Stimulated activated CD4-positive, alpha-beta T cell treated with anti-CD3 and anti-CD28 coated beads, Interleukin-12 subunit alpha, Interleukin-12 subunit beta, amount 100 ng/mL, for 48 hours (primary cell): ENCODE measurements around the gene KIRREL3.

Experiments
- DNase-seq, 3 donors: peaks; one replicate each; pipeline ENCODE4 v3.0.0-alpha.2; 2020; ENCODE audit warnings: low read depth in 2 of 3, low spot score in 1 of 3

KIRREL3 gene

DNA sequence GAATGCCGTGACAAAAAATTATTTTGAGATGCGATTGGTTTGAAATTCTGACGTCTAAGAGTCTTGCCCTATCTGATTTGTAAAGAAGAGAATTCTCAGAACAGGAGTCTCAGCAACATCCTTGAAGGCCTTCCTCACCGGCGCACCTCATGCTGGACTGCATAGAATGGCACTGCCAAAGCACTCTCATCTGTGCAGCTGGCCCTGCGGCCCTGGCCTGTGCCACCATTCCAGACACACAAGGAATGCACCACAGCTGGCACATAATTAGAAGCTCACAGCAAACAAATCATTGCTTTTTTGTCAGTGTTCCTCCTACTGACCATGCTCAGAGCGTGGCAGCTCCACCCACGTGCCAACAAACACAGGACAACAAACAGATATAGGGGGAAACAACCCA, 166.0 kb downstream of the KIRREL3 start:
- DNase-seq, result no peak

DNA sequence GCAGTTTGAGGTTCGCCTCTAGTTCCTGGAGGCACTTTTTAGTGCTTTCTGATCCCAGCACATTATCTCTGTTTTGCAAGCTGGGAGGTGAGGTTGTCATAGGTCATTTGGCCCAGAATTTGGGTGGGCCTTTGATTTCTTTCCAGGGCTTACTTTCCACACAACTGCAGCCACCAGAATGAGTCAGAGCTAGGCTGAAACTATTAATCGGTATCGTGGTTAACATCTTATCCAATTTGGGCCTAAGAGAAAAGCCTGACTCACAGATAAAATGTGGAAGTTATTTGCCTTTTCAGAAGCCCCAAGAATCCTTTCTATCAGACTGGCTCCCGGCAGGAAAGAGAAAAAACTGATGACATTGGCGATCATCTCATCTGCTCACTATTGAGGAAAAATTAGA, 166.4 kb downstream of the KIRREL3 start:
- no peak for DNase-seq

DNA sequence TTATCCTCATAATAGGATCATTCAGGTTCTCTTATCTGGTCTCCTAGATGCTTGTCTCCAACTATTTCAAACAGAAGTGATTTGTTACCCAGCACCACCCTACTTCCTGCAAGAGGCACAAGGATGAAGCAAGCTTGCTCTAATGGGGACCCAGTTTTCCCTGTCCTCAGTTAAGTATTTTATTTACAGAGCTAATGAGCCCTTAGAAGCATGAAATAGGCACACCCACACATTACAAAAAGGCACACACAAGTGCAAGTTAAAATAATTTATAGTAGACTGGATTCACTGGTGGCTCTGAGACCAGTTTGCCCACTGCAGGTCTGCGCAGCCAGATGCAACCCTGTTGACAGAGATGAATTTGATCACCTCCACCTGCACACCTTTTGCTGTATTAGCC, 167.5 kb downstream of the KIRREL3 start:
- no peak for DNase-seq

DNA sequence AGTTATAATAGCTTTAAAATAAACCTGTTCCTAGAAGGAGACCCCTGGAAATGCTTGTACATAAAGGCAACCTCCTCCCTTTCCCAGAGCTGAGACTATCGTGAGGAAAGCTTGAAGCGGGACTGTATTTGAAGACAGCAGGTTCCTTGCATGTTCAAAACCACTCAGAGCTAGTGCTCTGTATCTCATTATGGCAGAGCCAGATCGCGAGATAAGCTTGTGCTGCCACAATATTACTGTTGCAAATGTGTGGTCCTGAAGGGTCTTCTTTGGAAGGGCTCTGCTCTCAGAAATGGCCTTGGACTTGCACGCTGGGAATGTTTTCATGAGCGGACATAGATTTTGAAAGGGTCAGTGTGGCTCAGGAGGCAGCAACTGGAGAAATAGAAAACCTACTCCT, 168.2 kb downstream of the KIRREL3 start:
- no peak for DNase-seq

DNA sequence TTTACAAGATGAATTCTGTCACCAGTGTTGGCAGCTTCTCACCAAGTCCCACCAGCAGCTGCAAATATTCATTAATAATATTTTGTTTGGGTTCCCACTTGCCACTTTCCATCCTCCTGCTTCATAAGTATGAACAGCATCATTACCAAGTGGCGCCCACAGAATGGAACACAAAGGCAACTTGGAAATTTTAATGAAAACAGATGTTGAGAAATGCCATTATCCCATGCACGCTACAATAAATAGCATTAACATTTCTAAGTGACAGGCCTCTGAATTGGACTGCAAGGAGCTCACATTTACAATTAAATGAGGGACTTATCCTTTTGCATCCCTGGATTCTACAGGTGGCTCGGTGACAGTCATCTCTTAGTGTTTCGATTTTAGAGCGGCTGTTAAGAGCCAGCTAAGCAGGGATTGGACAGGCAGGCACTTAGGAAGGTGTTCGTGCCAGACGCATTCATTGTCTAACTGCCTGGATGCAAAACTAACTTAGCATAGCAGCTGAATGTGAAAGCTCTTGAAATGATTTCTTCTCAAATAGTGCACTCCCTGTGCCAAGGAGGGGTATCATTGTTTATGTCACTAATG, 170.3 kb downstream of the KIRREL3 start:
- no peak for DNase-seq

- no peak for DNase-seq
These were observed 170.9 kb downstream of the KIRREL3 start for GRCh38 chr11:126829716-126830115.

- DNase-seq, result no peak
These were observed 176.4 kb downstream of the KIRREL3 start for GRCh38 chr11:126824035-126824607.

DNA sequence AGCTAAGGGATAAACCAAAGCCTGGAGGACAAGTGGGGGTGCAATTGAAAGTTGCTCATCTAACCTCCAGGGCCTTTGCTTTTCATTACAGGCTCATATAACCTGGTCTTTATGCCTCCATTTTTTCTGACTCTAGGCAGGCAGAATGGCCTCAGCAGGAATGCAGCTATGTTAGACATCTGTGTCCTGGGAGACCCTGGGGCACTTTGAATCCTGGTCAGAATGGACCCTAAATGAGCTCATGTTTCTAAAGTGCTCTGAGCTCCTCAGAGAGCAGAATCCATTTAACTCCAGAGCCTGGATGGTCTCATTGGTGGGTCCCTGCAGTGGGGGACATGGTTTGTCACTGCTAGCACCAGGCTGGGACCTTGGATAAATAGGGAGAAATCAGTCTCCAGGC, 177.3 kb downstream of the KIRREL3 start:
- DNase-seq, result no peak

DNA sequence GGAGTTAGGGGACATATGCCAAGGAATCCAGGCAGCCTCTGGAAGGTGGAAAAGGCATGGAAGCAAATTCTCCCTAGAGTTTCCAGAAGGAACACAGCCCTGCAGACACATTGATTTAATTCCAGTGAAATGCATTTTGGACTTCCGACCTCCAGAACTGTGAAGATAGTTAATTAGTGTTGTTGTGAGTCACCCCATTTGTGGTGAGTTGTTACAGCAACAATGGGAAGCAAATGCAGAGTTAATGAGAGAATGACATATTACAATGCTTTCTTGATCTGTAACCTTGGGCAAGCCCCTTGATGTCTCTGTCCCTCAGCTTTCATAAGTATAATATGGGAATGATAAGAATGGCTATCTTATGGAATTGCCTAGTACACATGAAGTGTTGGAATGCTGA, 178.7 kb downstream of the KIRREL3 start:
- no peak for DNase-seq

DNA sequence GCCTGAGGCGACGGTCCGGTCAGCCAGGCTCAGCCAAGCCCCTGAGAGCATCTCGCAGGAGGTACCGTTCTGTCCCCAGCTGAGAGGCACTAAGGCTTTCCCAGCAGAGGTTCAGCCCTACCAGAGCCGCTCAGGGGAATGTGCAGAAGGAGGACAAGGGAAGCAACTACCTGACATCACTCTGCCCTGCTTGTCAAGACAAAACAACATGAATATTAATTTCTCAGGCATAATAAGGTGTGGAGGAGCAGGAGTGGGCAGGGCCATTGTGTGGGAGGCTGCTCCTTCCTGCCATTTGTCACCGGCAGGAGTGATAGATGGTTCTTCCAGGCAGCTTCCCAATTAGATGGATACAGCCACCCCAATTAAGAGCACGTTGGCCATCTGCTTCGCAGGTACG, 181.4 kb downstream of the KIRREL3 start:
- DNase-seq, result no peak

- no peak for DNase-seq
These were observed 182.8 kb downstream of the KIRREL3 start for GRCh38 chr11:126817523-126818450.

DNA sequence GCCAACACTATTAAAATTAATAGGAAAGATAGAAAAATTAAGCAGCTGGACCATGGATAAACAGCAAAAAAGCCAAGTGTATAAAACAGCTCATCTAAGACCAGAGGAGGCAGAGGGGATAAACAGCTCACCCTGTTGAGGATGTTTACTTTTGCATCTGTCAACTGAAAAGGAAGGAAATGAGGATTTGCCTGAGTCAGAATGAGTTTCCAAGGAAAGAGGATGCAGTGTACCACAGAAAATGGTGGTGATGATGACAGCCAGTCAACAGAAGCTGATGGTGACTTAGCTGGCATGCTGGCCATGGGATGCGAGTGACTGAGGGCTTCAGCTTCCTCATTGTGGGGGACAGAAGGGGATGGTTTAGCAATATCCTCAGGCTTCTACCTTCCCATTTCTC, 183.5 kb downstream of the KIRREL3 start:
- DNase-seq, result no peak

- no peak for DNase-seq
These were observed 183.9 kb downstream of the KIRREL3 start for GRCh38 chr11:126816645-126817044.

DNA sequence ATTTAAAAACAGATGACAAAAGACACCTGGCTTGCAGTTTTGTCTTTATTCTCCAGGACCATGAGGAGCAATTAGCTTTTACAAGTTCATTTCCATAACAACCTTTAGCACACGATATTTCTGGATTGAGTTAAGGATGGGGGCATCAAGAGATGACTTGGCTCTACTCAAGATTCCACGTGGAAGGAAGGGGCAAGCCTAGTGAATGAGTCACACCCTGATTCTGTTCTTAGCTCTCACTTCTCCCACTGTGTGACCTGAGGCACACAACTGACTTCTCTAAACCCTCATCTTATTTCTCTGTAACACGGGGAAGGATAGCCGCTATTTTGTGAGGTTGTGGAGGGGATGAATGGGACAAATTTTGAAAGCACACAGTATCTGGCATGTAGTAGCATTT, 185.5 kb downstream of the KIRREL3 start:
- no peak for DNase-seq

GRCh38 chr11:126810776-126811175, 189.8 kb downstream of the KIRREL3 start:
- no peak for DNase-seq

DNA sequence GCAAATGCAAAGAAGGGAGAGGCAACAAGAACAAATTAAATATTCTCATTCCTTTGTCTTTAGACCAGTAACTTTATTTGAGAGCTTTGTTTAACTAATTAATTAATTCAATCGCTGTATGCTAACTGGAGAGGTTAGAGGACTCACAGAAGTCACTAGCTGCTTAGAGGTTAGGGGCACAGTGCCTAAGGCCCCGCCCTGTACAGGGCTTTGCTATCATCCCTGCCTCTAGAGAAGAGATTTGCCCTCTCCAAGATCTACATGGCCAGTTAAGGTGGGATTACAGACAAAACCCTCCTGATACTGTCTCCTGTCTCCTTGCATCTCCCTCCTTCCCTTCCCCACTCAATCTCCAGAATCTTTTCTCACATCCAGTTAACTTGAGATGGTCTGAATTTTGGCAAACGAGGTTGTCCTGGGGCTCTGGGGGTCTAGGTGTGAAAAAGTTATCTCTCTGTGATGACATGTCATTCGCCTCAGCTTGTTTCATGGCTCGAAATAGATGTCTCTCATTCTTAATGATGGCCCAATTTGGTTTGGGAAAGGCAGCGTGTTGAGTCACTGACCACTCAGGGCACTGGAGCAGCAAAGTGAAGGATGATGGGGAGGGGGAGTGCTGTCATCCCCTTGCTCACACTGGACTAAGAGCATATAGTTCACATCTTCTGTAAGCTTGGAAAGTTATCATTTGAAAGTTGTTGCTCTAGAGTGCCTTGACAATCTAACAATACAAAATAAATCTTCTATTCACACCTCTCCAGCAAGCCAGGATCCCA, 190.9 kb downstream of the KIRREL3 start:
- DNase-seq, result no peak

DNA sequence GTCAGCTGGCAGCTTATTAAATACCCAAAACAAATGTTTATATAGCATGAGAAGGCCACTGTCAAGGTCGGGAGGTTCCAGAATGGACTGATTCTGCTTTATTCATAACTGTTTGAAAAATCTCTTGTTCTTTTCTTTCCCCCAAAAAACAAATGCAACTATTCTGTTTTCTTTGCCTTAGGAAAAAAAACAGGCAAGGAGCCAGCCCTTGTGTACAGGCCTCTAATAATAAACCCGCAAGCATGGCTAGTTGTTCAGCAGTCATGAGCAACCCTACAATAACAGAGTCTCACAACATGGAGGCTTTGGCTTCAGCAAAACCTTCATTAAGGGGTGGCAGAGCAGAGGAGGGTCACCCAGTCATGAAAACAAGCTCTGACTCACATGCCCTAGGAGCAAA, 191.7 kb downstream of the KIRREL3 start:
- DNase-seq, result no peak

GRCh38 chr11:126808296-126808695, 192.3 kb downstream of the KIRREL3 start:
- no peak for DNase-seq

GRCh38 chr11:126805870-126806269, 194.7 kb downstream of the KIRREL3 start:
- DNase-seq, result no peak

DNA sequence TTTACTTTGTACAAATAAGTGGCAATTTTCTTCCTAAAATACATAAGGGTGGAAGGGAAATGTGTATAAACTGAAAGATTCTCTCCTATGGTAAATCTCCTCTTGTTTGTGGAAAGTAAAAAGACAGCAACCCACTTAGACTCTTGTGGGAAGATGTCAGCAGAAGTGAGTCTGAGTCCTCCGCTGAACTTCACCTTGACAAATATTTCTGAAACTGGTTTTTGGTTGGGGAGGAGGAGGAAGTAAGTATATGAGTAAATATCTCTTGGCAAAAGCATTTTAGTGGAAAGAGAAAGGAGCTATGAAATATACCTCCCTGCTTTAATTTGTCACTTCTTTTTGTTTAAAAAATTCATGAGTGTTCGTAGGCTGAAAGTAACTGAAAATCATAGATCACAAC, 196.2 kb downstream of the KIRREL3 start:
- DNase-seq, result no peak

DNA sequence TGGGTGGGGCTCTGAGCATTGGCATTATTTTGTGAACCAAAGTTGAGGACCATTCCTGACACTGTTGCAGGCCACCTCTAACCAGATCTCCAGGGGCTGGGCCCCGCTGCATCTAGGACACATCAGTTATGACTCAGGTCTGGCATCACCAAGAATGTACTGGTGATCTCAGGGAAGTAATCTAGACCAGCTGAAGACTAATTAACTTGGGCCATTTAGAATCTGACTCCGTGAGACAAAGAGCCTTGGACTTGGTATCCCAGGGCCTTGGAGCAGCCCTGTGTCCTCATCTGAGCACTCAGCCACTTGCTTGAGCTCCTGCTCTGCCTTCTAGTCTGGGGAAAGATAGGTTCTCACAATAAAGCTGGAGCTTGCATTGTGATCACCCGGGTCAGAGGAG, 200.6 kb downstream of the KIRREL3 start:
- no peak for DNase-seq
